SU-DHL-6 (cell line): Measurements from ENCODE around the gene OR7E24.
"Not testable (repeated sequence)": the region's sequence is repeated elsewhere in the genome, so short reads cannot be mapped to it uniquely, and the experiment has no call there.

Experiments used
- H2AFZ ChIP-seq: fragments of 200-600 bp; sonication (generic); 2 replicates; pipeline ENCODE4 v1.6.1; 2014; ENCODE audit warnings: low read depth, mild to moderate bottlenecking, moderate library complexity, mixed read lengths, antibody characterized with exemption, low read length; ENCODE audit not compliant: severe bottlenecking
- H3F3A ChIP-seq: fragments of 200-600 bp; shearing (Covaris generic); 2 replicates; pipeline ENCODE4 v1.6.0; 2016; ENCODE audit warnings: antibody characterized with exemption, mild to moderate bottlenecking; ENCODE audit not compliant: insufficient read depth
- H3K27ac ChIP-seq: fragments of 200-600 bp; sonication (generic); 2 replicates; pipeline ENCODE4 v1.5.1; 2016; ENCODE audit warnings: low read depth, mild to moderate bottlenecking, low read length, moderate library complexity, mixed read lengths
- H3K27me3 ChIP-seq: fragments of 200-600 bp; sonication (generic), shearing (Covaris generic); 2 replicates; pipeline ENCODE4 v1.6.0; 2014; ENCODE audit warnings: mild to moderate bottlenecking, low read length
- H3K36me3 ChIP-seq: fragments of 200-600 bp; sonication (generic); 2 replicates; pipeline ENCODE4 v1.6.1; 2014; ENCODE audit warnings: mild to moderate bottlenecking, low read length, mixed read lengths
- H3K4me2 ChIP-seq: fragments of 300-600, 200-600 bp; shearing (Covaris generic), sonication (generic); 2 replicates; pipeline ENCODE4 v1.6.0; 2014; ENCODE audit warnings: low read length, low read depth, mild to moderate bottlenecking; ENCODE audit not compliant: poor library complexity, severe bottlenecking
- H3K4me3 ChIP-seq: fragments of 200-600 bp; sonication (generic); 2 replicates; pipeline ENCODE4 v1.5.1; 2014; ENCODE audit warnings: antibody characterized with exemption, low read length, mild to moderate bottlenecking, mixed read lengths; ENCODE audit not compliant: insufficient read depth, poor library complexity, severe bottlenecking
- H3K79me2 ChIP-seq: fragments of 200-600 bp; sonication (generic); 2 replicates; pipeline ENCODE4 v1.6.1; 2014; ENCODE audit warnings: mild to moderate bottlenecking, low read length, moderate library complexity; ENCODE audit not compliant: insufficient read depth
- H3K9ac ChIP-seq: fragments of 200-600 bp; sonication (generic); 2 replicates; pipeline ENCODE4 v1.7.0; 2014; ENCODE audit warnings: mild to moderate bottlenecking, low read length
- H3K9me2 ChIP-seq: fragments of 200-600 bp; sonication (generic); replicated peaks from 2 replicates; pipeline ENCODE4 v1.6.1; 2014; ENCODE audit warnings: low read length; ENCODE audit not compliant: insufficient read depth
- H3K9me3 ChIP-seq: fragments of 200-600 bp; sonication (generic); 2 replicates; pipeline ENCODE4 v1.6.1; 2014; ENCODE audit warnings: low read length, mixed read lengths; ENCODE audit not compliant: insufficient read depth
- H4K20me1 ChIP-seq: fragments of 200-600 bp; sonication (generic); 2 replicates; pipeline ENCODE4 v1.6.1; 2014; ENCODE audit warnings: low read depth, mild to moderate bottlenecking, antibody characterized with exemption, low read length, moderate library complexity, mixed read lengths
- EZH2phosphoT487 ChIP-seq: fragments of 200-600 bp; sonication (generic), shearing (Covaris generic); conservative IDR thresholded peaks from 2 replicates; pipeline ENCODE4 v1.6.1; 2018; ENCODE audit warnings: mild to moderate bottlenecking, antibody characterized with exemption, low read length, moderate library complexity, mixed read lengths
- TF ChIP-seq, protein P1 (sequence below): fragments of 200-600 bp; sonication (generic); IDR thresholded peaks from one replicate; pipeline ENCODE4 v1.5.1; 2017; ENCODE audit warnings: antibody characterized with exemption, mild to moderate bottlenecking, low read length, moderate library complexity; ENCODE audit not compliant: insufficient read depth, poor library complexity, severe bottlenecking

OR7E24 gene

DNA sequence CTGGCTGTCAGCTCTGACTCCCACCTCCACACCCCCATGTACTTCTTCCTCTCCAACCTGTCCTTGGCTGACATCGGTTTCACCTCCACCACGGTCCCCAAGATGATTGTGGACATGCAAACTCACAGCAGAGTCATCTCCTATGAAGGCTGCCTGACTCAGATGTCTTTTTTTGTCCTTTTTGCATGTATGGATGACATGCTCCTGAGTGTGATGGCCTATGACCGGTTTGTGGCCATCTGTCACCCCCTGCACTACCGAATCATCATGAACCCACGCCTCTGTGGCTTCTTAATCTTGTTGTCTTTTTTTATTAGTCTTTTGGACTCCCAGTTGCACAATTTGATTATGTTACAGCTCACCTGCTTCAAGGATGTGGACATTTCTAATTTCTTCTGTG is 506 bp downstream of the OR7E24 start:
- no peak for TF ChIP-seq EZH2phosphoT487
- Histone ChIP-seq H2AFZ (no peak overlapping the region), H3F3A (no peaks in the 10 kb centered on the region), H3K27ac (no peak overlapping the region), H3K4me3 (no peak overlapping the region), H4K20me1 (no peaks in the 10 kb centered on the region), H3K79me2 (no peaks in the 10 kb centered on the region), H3K9ac (no peak overlapping the region), H3K4me2 (no peak overlapping the region), H3K27me3 (no peaks in the 10 kb centered on the region), H3K36me3 (no peaks in the 10 kb centered on the region), H3K9me2 (no peaks in the 10 kb centered on the region), H3K9me3 (no peaks in the 10 kb centered on the region)

- H4K20me1 ChIP-seq, H3K4me3 ChIP-seq, H3F3A ChIP-seq, H3K36me3 ChIP-seq, H3K9me3 ChIP-seq, H3K79me2 ChIP-seq, H3K9me2 ChIP-seq, H2AFZ ChIP-seq, H3K9ac ChIP-seq, H3K4me2 ChIP-seq, H3K27ac ChIP-seq, H3K27me3 ChIP-seq: not testable (repeated sequence)
These were observed 32.8 kb downstream of the OR7E24 start for GRCh38 chr19:9283485-9283884.

DNA sequence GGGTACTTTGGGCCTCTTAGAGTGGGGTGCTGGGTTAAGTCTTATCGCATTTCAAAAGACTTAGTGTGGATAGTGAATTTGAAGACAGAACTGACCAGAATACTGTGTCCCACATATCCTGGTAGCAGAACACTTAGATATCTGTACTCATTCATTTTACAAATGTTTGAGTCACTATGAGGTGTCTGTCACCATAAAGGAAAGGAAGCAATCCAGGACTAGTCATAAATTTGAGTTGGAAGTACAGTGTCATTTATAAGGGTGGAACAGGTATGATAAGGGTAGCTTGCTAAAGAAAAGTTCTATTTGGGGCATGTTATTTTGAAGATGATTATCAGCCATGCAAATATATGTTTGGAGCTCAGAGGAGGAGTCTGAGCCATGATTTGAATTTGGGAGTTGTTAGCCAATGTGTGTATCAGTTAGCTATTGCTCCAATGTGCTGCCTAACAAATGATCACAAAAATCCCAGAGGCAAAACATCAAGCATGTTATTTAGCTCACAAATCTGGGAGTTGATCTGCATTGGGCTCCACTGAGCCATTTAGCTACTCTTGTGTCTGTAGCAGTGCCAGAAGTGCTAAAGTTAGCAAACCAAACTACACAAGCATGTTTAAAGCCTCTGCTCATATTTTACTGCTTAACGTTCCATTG is 38.6 kb downstream of the OR7E24 start:
- no peaks in the 10 kb centered on the region for H3K27me3 ChIP-seq
- TF ChIP-seq EZH2phosphoT487: no peak
- TF ChIP-seq, protein P1, sequence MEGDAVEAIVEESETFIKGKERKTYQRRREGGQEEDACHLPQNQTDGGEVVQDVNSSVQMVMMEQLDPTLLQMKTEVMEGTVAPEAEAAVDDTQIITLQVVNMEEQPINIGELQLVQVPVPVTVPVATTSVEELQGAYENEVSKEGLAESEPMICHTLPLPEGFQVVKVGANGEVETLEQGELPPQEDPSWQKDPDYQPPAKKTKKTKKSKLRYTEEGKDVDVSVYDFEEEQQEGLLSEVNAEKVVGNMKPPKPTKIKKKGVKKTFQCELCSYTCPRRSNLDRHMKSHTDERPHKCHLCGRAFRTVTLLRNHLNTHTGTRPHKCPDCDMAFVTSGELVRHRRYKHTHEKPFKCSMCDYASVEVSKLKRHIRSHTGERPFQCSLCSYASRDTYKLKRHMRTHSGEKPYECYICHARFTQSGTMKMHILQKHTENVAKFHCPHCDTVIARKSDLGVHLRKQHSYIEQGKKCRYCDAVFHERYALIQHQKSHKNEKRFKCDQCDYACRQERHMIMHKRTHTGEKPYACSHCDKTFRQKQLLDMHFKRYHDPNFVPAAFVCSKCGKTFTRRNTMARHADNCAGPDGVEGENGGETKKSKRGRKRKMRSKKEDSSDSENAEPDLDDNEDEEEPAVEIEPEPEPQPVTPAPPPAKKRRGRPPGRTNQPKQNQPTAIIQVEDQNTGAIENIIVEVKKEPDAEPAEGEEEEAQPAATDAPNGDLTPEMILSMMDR: no peak
- H3K4me3 ChIP-seq: no peak overlapping the region
- H3K9me2 ChIP-seq: no peaks in the 10 kb centered on the region
- H3K36me3 ChIP-seq: peaks cover 32% of the 10 kb centered on the region
- peaks cover 20% of the 10 kb centered on the region; the same call in 1 of the 2 replicates for H3K9me3 ChIP-seq
- no peaks in the 10 kb centered on the region for H3F3A ChIP-seq
- H3K27ac ChIP-seq: no peak overlapping the region
- H3K4me2 ChIP-seq: no peak overlapping the region
- H4K20me1 ChIP-seq: no peaks in the 10 kb centered on the region
- no peak overlapping the region for H3K9ac ChIP-seq
- no peaks in the 10 kb centered on the region for H3K79me2 ChIP-seq
- no peak overlapping the region for H2AFZ ChIP-seq

DNA sequence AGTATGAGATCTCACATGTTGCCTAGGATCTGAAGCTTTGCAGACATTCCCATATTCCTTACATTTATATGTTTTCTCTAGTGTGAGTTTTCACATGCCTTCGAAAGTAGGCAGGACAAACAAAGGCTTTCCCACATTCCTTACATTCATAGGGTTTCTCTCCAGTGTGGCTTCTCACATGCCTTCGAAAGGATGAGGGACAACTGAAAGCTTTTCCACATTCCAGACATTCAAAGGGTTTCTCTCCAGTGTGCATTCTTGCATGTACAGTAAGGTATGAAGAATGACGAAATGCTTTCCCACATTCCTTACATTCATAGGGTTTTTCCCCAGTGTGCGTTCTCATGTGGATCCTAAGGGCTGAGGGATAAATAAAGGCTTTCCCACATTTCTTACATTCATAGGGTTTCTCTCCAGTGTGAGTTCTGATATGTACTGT is 44.7 kb downstream of the OR7E24 start:
- H3K9me3 ChIP-seq: peaks cover 36% of the 10 kb centered on the region; the same call in 1 of the 2 replicates
- H3K9me2 ChIP-seq: no peaks in the 10 kb centered on the region
- H3K79me2 ChIP-seq: no peaks in the 10 kb centered on the region
- no peaks in the 10 kb centered on the region for H3F3A ChIP-seq
- no peak overlapping the region for H3K9ac ChIP-seq
- peaks cover 54% of the 10 kb centered on the region for H3K36me3 ChIP-seq
- no peak overlapping the region for H3K4me3 ChIP-seq
- H4K20me1 ChIP-seq: no peaks in the 10 kb centered on the region
- no peak for TF ChIP-seq EZH2phosphoT487
- TF ChIP-seq, protein P1: no peak
- H3K27me3 ChIP-seq: no peaks in the 10 kb centered on the region
- H3K4me2 ChIP-seq: no peak overlapping the region
- H2AFZ ChIP-seq: no peak overlapping the region
- no peak overlapping the region for H3K27ac ChIP-seq
